ENCODE data around the gene GLI1. TPM values are rescaled to one million over a fixed set of nuclear protein-coding genes. Genes with fewer than 3 reads are reported as not detected.

GLI1 gene
- total and polyA plus RNA-seq, 2 of the 13 experiments (the other 11 are each of a cell fraction or from before 2014, with no cell fraction given), result 0.09 to 0.20 TPM

GRCh38 chr12:57514720-57515407 lies 55.3 kb downstream of the GLI1 start:
- no peak overlapping the region for H3K4me3 ChIP-seq (replicated peaks in 1 of 3; ENCODE audit: insufficient read depth in 1 of 3, low read depth in 2 of 3, low read length in 3 of 3)
- no peak overlapping the region for H2AFZ ChIP-seq (ENCODE audit: low read length)
- DNase-seq (ENCODE audit: low spot score) (no peak), FAIRE-seq (no peak), ATAC-seq (no peak; the same call in 2 of the 3 replicates)
- H3K27ac ChIP-seq (ENCODE audit: extremely low read length, insufficient read depth, low read length), result no peak overlapping the region
- H3K9me3 ChIP-seq (ENCODE audit: low read length), result no peaks in the 10 kb centered on the region
- ChIA-PET CTCF (ENCODE audit: low intra/inter-chr PET ratio, low total read pairs) (no interaction called here), POLR2A (interaction anchor here (0.7 to 7.8 kb wide), 4 partner anchors 12 to 1556 kb away, joined by 3 to 90 read pairs (median 7); partner anchors contain the start of gene DCTN2)
- peaks cover 32 to 67% of the 10 kb centered on the region in 2 experiments for H3K36me3 ChIP-seq (replicated peaks in 1 of 2; ENCODE audit: control insufficient read depth in 1 of 2, insufficient read depth in 2 of 2, low read length in 2 of 2)
- 98% methylated on average over 9 of the region's 9 CpGs for WGBS (ENCODE audit: low lambda C conversion rate)
- peaks cover 20% of the 10 kb centered on the region for H3K79me2 ChIP-seq (ENCODE audit: insufficient read depth, low read length)
- peaks cover 18% of the 10 kb centered on the region for H3K4me1 ChIP-seq (ENCODE audit: insufficient read depth, low read length)
- H3K9ac ChIP-seq (ENCODE audit: insufficient read depth, low read depth, low read length), result no peak overlapping the region
- H4K20me1 ChIP-seq (ENCODE audit: insufficient read depth, low read length), result peaks cover 32% of the 10 kb centered on the region
- intact Hi-C loops (cut with micrococcal nuclease; ENCODE audit: unreplicated experiment) (no loop called here), in situ Hi-C loops (cut with HindIII; ENCODE audit: extremely low pct_ligation_motif_present, low pct_unique_long_range_greater_than_20kb) (no loop called here)
- H3K4me2 ChIP-seq (ENCODE audit: low read depth, low read length), result no peak overlapping the region
- no TSS peak for BruUV-seq (replicated peaks)
- H3K27me3 ChIP-seq (ENCODE audit: control insufficient read depth in 1 of 2, insufficient read depth in 2 of 2, low read length in 2 of 2), result no peaks in the 10 kb centered on the region; a peak in 1 of 5 replicates
- TF ChIP-seq GABPB1 (CRISPR knock-in tag; IDR thresholded peaks at IDR 0.05) (no peak), RBFOX2 (IDR thresholded peaks at IDR 0.05; ENCODE audit: low read depth, low read length) (peak; percentile 54), SALL1 (CRISPR knock-in tag; IDR thresholded peaks at IDR 0.05) (no peak), ZNF318 (CRISPR knock-in tag; IDR thresholded peaks at IDR 0.05) (peak; percentile 92), ZBTB38 (CRISPR knock-in tag; IDR thresholded peaks at IDR 0.05) (0 out of 2 replicates have a peak, but pooled peaks have one; percentile 23), ZNF512 (CRISPR knock-in tag; IDR thresholded peaks at IDR 0.05) (no peak), ZNF251 (CRISPR knock-in tag; IDR thresholded peaks at IDR 0.05) (no peak), ZC3H13 (CRISPR knock-in tag; IDR thresholded peaks at IDR 0.05) (peak; percentile 82), TRAFD1 (CRISPR knock-in tag; IDR thresholded peaks at IDR 0.05; ENCODE audit: borderline replicate concordance) (no peak), ZFYVE20 (CRISPR knock-in tag; IDR thresholded peaks at IDR 0.05; ENCODE audit: borderline replicate concordance, low read depth) (no peak), POLR2G (IDR thresholded peaks at IDR 0.05; ENCODE audit: low read depth, low read length) (peak; percentile 46; the same call in 1 of the 2 replicates), SMARCE1 (IDR thresholded peaks at IDR 0.05; ENCODE audit: borderline replicate concordance) (no peak)

Data from HepG2 (cell line).